ENCODE measurements around the gene FAM200C. TPM values are rescaled to one million over a fixed set of nuclear protein-coding genes. Genes with fewer than 3 reads are reported as not detected.

The FAM200C gene
- total RNA-seq, 1 donor = 3.6 TPM

DNA sequence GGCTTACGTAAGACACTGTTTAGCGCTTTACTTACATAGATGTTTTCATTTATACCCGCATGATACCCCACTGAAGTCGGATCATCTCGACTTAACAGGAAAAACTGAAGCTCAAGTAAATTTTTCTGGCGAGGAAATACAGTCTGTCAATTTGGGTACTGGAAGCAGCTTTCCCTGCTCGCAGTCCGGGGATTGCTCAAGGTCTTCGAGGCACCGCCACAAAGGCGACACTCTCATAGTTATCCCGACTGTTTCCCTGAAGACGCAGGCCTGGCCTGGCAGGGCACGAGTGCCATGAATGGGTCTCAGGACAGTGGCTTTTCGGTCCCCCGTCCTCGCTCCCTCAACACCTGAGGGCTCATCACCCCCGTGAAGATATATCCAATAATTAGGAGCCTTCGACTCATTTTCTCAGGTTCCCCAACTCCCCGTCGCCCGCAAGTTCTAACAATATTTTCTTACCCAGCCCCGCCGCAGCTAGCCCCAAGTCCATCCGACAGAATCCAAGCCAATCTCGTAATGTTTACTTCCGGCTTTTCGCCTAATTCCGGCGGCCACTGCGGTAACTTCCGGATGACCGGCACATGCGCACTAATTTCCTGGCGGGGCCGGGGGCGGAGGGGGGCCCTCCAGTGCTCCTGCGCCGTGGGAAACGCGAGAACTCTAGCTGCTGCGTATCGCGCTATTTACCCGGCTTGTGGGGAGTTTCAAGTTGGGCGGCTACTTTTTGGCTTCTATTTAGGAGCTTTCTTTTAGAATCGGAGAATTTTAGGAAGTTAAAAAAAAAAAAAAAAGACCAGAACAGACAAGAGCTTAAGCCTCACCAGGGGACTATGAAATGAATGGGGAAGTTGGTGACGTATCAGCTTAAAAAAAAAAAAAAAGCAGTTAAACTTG, 19.0 kb upstream of the FAM200C start, which contains the start of gene SLU7:
SLU7 (minus strand) TSS at position 521 of the 897 bp plus-strand sequence. CDS start 3,787 bp downstream, outside the sequence.
- peak within 1 kb of the TSS; percentile 93 for H2AFZ ChIP-seq (ENCODE audit: low read length)
- DNase-seq (ENCODE audit: insufficient read length, low spot score, missing footprints) = peak; percentile 95
- peaks cover 36% of the 10 kb centered on the region for H3K4me1 ChIP-seq (ENCODE audit: insufficient read depth, low read length)
- TF ChIP-seq, protein P1, sequence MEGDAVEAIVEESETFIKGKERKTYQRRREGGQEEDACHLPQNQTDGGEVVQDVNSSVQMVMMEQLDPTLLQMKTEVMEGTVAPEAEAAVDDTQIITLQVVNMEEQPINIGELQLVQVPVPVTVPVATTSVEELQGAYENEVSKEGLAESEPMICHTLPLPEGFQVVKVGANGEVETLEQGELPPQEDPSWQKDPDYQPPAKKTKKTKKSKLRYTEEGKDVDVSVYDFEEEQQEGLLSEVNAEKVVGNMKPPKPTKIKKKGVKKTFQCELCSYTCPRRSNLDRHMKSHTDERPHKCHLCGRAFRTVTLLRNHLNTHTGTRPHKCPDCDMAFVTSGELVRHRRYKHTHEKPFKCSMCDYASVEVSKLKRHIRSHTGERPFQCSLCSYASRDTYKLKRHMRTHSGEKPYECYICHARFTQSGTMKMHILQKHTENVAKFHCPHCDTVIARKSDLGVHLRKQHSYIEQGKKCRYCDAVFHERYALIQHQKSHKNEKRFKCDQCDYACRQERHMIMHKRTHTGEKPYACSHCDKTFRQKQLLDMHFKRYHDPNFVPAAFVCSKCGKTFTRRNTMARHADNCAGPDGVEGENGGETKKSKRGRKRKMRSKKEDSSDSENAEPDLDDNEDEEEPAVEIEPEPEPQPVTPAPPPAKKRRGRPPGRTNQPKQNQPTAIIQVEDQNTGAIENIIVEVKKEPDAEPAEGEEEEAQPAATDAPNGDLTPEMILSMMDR (IDR thresholded peaks at IDR 0.05; ENCODE audit: extremely low read depth, low read depth, low read length) = no peak
- peaks cover 53% of the 10 kb centered on the region for H3K79me2 ChIP-seq (ENCODE audit: insufficient read depth, low read length)
- peak within 1 kb of the TSS; percentile 99 for H3K4me2 ChIP-seq (ENCODE audit: insufficient read depth, low read length)
- H3K4me3 ChIP-seq (ENCODE audit: insufficient read depth, low read length) = peak within 1 kb of the TSS; percentile 94
- no peaks in the 10 kb centered on the region for H3K9me3 ChIP-seq (ENCODE audit: low read depth, low read length)
- no peaks in the 10 kb centered on the region for H3K27me3 ChIP-seq (ENCODE audit: insufficient read depth, low read length)
- peak within 1 kb of the TSS; percentile 95 for H3K27ac ChIP-seq (ENCODE audit: low read depth, low read length)
- H4K20me1 ChIP-seq (ENCODE audit: insufficient read depth, low read length) = no peaks in the 10 kb centered on the region
- H3K36me3 ChIP-seq (ENCODE audit: insufficient read depth, low read length) = peaks cover 12% of the 10 kb centered on the region

DNA sequence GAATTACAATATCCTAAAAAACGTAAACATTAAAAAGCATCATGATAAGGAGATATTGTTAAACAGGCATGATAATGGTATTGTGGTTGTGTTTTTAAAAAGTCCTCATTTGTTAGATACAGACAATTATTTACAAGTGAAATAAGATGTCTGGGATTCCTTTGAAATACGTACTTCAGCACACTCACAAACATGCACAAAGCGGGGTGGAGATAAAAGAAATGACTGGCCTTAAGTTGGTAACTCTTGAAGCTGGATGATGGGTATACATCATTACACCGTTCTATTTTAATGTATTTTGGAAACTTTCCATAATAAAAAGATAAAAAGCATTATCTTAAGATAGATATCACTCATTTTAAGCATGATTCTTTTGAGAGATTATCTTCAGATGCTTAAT, 1.0 kb downstream of the FAM200C start:
- TF ChIP-seq, protein P1 (IDR thresholded peaks at IDR 0.05; ENCODE audit: extremely low read depth, low read depth, low read length) = no peak
- Histone ChIP-seq H3K27ac (ENCODE audit: low read depth, low read length) (peak overlapping the region; percentile 92), H4K20me1 (ENCODE audit: insufficient read depth, low read length) (no peaks in the 10 kb centered on the region), H3K27me3 (ENCODE audit: insufficient read depth, low read length) (no peaks in the 10 kb centered on the region), H3K4me1 (ENCODE audit: insufficient read depth, low read length) (peaks cover 11% of the 10 kb centered on the region), H2AFZ (ENCODE audit: low read length) (no peak overlapping the region), H3K79me2 (ENCODE audit: insufficient read depth, low read length) (peaks cover 38% of the 10 kb centered on the region), H3K36me3 (ENCODE audit: insufficient read depth, low read length) (peaks cover 26% of the 10 kb centered on the region), H3K4me3 (ENCODE audit: insufficient read depth, low read length) (peak overlapping the region; percentile 86), H3K9me3 (ENCODE audit: low read depth, low read length) (no peaks in the 10 kb centered on the region), H3K4me2 (ENCODE audit: insufficient read depth, low read length) (peak overlapping the region; percentile 98)
- peak; percentile 32 for DNase-seq (ENCODE audit: insufficient read length, low spot score, missing footprints)

DNA sequence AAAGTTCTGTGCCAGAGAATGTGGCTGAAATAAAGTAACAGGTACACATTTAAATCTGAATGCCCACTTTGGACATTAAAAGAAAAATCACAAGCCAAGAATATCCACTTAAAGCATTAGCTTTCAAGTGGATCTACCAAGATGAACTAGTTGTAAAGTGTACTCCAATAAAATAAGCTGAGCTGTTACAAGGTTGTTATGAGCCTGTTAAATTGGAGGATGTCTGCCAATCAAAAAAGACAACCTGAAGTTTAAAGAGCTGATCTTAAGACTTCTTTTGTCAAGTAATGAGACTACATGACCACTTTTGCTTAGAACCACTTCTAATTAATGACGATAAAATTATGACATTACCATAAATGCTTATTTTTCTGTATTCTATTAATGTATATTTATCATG, 2.4 kb downstream of the FAM200C start:
- no peak overlapping the region for H3K4me3 ChIP-seq (ENCODE audit: insufficient read depth, low read length)
- H3K4me2 ChIP-seq (ENCODE audit: insufficient read depth, low read length) = peak overlapping the region; percentile 32
- no peak for DNase-seq (ENCODE audit: insufficient read length, low spot score, missing footprints)
- no peaks in the 10 kb centered on the region for H3K27me3 ChIP-seq (ENCODE audit: insufficient read depth, low read length)
- H3K79me2 ChIP-seq (ENCODE audit: insufficient read depth, low read length) = peaks cover 38% of the 10 kb centered on the region
- TF ChIP-seq, protein P1 (IDR thresholded peaks at IDR 0.05; ENCODE audit: extremely low read depth, low read depth, low read length) = no peak
- H3K36me3 ChIP-seq (ENCODE audit: insufficient read depth, low read length) = peaks cover 14% of the 10 kb centered on the region
- H3K4me1 ChIP-seq (ENCODE audit: insufficient read depth, low read length) = peaks cover 11% of the 10 kb centered on the region
- no peak overlapping the region for H3K27ac ChIP-seq (ENCODE audit: low read depth, low read length)
- no peaks in the 10 kb centered on the region for H3K9me3 ChIP-seq (ENCODE audit: low read depth, low read length)
- no peak overlapping the region for H2AFZ ChIP-seq (ENCODE audit: low read length)
- H4K20me1 ChIP-seq (ENCODE audit: insufficient read depth, low read length) = no peaks in the 10 kb centered on the region

DNA sequence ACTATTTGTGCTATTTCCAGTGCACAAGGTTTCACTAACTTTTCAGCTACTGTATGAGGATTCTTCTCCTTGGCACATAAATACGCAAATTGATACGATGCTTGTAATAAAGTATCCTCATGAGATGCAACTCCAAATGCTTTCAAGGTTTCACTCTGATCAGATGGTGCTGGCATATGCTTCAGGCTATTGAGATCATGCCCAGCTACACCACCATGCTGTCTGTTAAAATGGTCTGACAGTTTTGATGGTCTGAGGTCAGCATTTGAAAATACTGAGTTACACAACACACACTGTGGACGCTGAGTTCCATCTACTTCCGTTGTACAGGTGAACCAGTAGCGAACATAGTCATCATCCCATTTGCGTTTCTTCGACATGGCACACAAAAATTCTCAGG, 4.7 kb downstream of the FAM200C start:
- no peaks in the 10 kb centered on the region for H4K20me1 ChIP-seq (ENCODE audit: insufficient read depth, low read length)
- H2AFZ ChIP-seq (ENCODE audit: low read length) = no peak overlapping the region
- H3K27ac ChIP-seq (ENCODE audit: low read depth, low read length) = no peak overlapping the region
- no peak overlapping the region for H3K4me2 ChIP-seq (ENCODE audit: insufficient read depth, low read length)
- H3K4me3 ChIP-seq (ENCODE audit: insufficient read depth, low read length) = no peak overlapping the region
- TF ChIP-seq, protein P1 (IDR thresholded peaks at IDR 0.05; ENCODE audit: extremely low read depth, low read depth, low read length) = no peak
- DNase-seq (ENCODE audit: insufficient read length, low spot score, missing footprints) = no peak
- peaks cover 38% of the 10 kb centered on the region for H3K79me2 ChIP-seq (ENCODE audit: insufficient read depth, low read length)
- no peaks in the 10 kb centered on the region for H3K27me3 ChIP-seq (ENCODE audit: insufficient read depth, low read length)
- no peaks in the 10 kb centered on the region for H3K9me3 ChIP-seq (ENCODE audit: low read depth, low read length)
- peaks cover 9% of the 10 kb centered on the region for H3K4me1 ChIP-seq (ENCODE audit: insufficient read depth, low read length)
- H3K36me3 ChIP-seq (ENCODE audit: insufficient read depth, low read length) = no peaks in the 10 kb centered on the region

Measured in osteoblast (primary cell).